ENCODE data around the gene RPUSD4.

The RPUSD4 gene

DNA sequence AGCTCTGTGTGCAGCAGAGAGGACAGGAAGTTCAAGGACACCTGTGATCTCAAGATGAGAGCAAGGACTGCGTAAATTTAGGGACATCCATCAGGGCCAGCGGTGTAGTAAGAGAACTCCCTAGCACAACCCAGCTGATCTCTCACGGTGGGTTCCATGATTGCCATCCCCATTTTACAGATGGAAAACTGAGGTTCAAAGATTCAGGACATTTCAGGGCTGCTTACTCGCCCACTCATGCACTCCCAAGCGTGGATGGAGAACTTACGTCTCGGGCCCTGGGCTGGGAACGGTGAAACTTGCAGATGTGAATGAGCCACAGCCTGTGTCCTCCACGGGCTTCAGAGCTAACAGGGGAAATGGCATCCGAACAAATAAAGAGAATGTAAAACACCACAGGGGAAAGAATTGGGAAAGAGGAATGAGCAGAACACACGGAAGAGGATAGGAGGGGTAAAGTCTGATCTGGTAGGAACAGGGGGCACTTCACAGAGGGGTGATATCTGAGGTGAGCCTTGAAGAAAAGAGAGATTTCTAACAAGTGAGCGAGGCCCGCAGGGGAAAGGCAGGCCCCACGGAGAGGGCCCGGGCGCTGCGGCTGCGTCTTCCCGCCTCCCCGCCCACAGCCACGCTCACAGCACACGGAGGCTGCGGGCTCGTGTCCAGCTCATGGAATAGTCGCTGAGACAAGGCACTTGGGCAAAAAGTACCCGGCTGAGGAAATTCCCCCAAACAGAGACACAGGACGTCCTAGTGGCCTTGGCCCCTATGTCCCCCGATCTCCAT is 55.9 kb downstream of the RPUSD4 start:
- no peak for DNase-seq

- no peak for DNase-seq
Observed at GRCh38 chr11:126154691-126155090, 56.8 kb downstream of the RPUSD4 start.

GRCh38 chr11:126153972-126154371 is 57.5 kb downstream of the RPUSD4 start:
- DNase-seq = no peak

DNA sequence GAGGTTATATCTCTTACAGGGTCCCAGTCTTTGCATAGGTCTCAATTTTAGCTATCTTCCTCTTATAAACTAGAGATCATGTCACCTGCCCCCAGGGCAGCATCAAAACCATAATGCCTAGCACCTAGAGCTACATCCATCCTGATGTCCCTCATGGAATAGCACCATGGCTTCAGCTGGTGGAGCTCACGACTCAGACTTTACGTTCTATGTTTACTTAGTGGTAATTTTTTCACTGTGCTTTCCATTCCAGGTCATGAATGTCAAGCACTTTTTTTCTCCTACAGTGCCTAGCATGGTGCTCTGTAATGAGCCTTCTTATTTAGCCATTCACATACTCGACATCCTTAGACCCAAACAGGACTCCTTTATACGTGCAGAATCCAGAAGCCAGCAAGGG is 58.4 kb downstream of the RPUSD4 start:
- no peak for DNase-seq

GRCh38 chr11:126152586-126152985 is 58.9 kb downstream of the RPUSD4 start:
- no peak for DNase-seq

- no peak for DNase-seq
Observed at GRCh38 chr11:126152152-126152551, 59.3 kb downstream of the RPUSD4 start.
